HEK293 (cell line): Measurements from ENCODE around the gene TTC13.
"Not testable (repeated sequence)": the region's sequence is repeated elsewhere in the genome, so short reads cannot be mapped to it uniquely, and the experiment has no call there.

Experiments
- CTCF ChIA-PET: fragments of 350-600 bp; formaldehyde crosslinking; extraction: SDS; loops from one replicate; lab custom pipeline; 2021; ENCODE audit warnings: antibody characterized with exemption; lab: Yijun Ruan, JAX
- POLR2A ChIA-PET: fragments of 300-600 bp; formaldehyde crosslinking; extraction: SDS; loops from one replicate; lab custom pipeline; 2020; ENCODE audit warnings: antibody characterized with exemption, inconsistent platforms; lab: Yijun Ruan, JAX
- H3K27ac ChIP-seq: fragments of 200-500 bp; sonication (Bioruptor generic); 2 replicates; pipeline ENCODE4 v1.5.1; 2014; ENCODE audit warnings: low read depth, low read length, control low read depth, inconsistent platforms; ENCODE audit errors: extremely low read depth
- H3K36me3 ChIP-seq, 2 experiments: fragments of 200-500 bp in 1 of 2; sonication (Bioruptor generic) in 1 of 2; 1 replicate in 1 of 2; 2 replicates in 1 of 2; pipeline ENCODE4 v1.5.1; 2014 to 2017; ENCODE audit warnings: inconsistent platforms in 2 of 2, low read length in 2 of 2; ENCODE audit not compliant: control insufficient read depth in 2 of 2, insufficient read depth in 1 of 2
- H3K4me1 ChIP-seq: fragments of 200-500 bp; sonication (Bioruptor generic); 2 replicates; pipeline ENCODE4 v1.5.1; 2014; ENCODE audit warnings: mild to moderate bottlenecking, low read length, inconsistent platforms; ENCODE audit not compliant: control insufficient read depth, insufficient read depth
- H3K4me3 ChIP-seq: 2 replicates; pipeline ENCODE4 v1.5.1; 2011; ENCODE audit warnings: low read depth, mild to moderate bottlenecking, control low read depth, low read length, moderate library complexity
- H3K9me3 ChIP-seq: fragments of 200-500 bp; sonication (Bioruptor generic); 2 replicates; pipeline ENCODE4 v1.5.1; 2014; ENCODE audit warnings: low read depth, low read length, inconsistent platforms; ENCODE audit not compliant: control insufficient read depth, insufficient read depth
- BCL11B ChIP-seq: fragments of 450-650 bp; formaldehyde crosslinking; IDR thresholded peaks from 2 replicates; pipeline ENCODE4 v1.5.1; 2016; ENCODE audit warnings: low read depth, missing biosample characterization, missing genetic modification characterization
- HOXC10 ChIP-seq: sonication (generic); formaldehyde crosslinking; IDR thresholded peaks from 2 replicates; pipeline ENCODE4 v1.8.1; 2023; ENCODE audit warnings: mild to moderate bottlenecking, missing genetic modification reagents
- PRDM1 ChIP-seq: fragments of 450-650 bp; formaldehyde crosslinking; IDR thresholded peaks from 2 replicates; pipeline ENCODE4; 2016; ENCODE audit warnings: missing biosample characterization, missing genetic modification characterization
- ZBTB20 ChIP-seq: fragments of 450-650 bp; formaldehyde crosslinking; IDR thresholded peaks from 2 replicates; pipeline ENCODE4 v1.5.1; 2016; ENCODE audit warnings: missing biosample characterization, missing genetic modification characterization
- ZFHX2 ChIP-seq: fragments of 450-650 bp; formaldehyde crosslinking; conservative IDR thresholded peaks from 2 replicates; pipeline ENCODE4 v1.5.1; 2016; ENCODE audit warnings: missing biosample characterization, missing genetic modification characterization
- ZFP3 ChIP-seq: fragments of 450-650 bp; formaldehyde crosslinking; IDR thresholded peaks from 2 replicates; pipeline ENCODE4 v1.5.1; 2016; ENCODE audit warnings: low read depth, missing biosample characterization, missing genetic modification characterization
- ZFP69B ChIP-seq: fragments of 450-650 bp; formaldehyde crosslinking; IDR thresholded peaks from 2 replicates; pipeline ENCODE4 v1.5.1; 2016; ENCODE audit warnings: missing biosample characterization, missing genetic modification characterization
- ZNF121 ChIP-seq: fragments of 450-650 bp; formaldehyde crosslinking; IDR thresholded peaks from 2 replicates; pipeline ENCODE4 v1.5.1; 2016; ENCODE audit warnings: missing biosample characterization, missing genetic modification characterization
- ZNF211 ChIP-seq: fragments of 450-650 bp; formaldehyde crosslinking; IDR thresholded peaks from 2 replicates; pipeline ENCODE4 v1.5.1; 2016; ENCODE audit warnings: low read depth, missing biosample characterization, missing genetic modification characterization
- ZNF571 ChIP-seq: fragments of 450-650 bp; formaldehyde crosslinking; IDR thresholded peaks from 2 replicates; pipeline ENCODE4 v1.5.0; 2017; ENCODE audit warnings: missing biosample characterization, missing genetic modification characterization
- TF ChIP-seq, protein P1 (sequence below): fragments of 450-650 bp; formaldehyde crosslinking; IDR thresholded peaks from 2 replicates; pipeline ENCODE4 v1.5.1; 2016; ENCODE audit warnings: missing biosample characterization, missing genetic modification characterization
- TF ChIP-seq, protein P2 (sequence below): fragments of 450-650 bp; formaldehyde crosslinking; IDR thresholded peaks from 2 replicates; pipeline ENCODE4 v1.5.1; 2016; ENCODE audit warnings: missing biosample characterization, missing genetic modification characterization
- TF ChIP-seq, protein P3 (sequence below): fragments of 450-650 bp; formaldehyde crosslinking; optimal IDR thresholded peaks from 2 replicates; pipeline ENCODE3; 2016; ENCODE audit warnings: missing biosample characterization, mild to moderate bottlenecking, missing genetic modification characterization
- TF ChIP-seq, protein P4 (sequence below): fragments of 450-650 bp; formaldehyde crosslinking; IDR thresholded peaks from 2 replicates; pipeline ENCODE4 v1.5.0; 2017; ENCODE audit warnings: missing biosample characterization, missing genetic modification characterization, borderline replicate concordance

The TTC13 gene

DNA sequence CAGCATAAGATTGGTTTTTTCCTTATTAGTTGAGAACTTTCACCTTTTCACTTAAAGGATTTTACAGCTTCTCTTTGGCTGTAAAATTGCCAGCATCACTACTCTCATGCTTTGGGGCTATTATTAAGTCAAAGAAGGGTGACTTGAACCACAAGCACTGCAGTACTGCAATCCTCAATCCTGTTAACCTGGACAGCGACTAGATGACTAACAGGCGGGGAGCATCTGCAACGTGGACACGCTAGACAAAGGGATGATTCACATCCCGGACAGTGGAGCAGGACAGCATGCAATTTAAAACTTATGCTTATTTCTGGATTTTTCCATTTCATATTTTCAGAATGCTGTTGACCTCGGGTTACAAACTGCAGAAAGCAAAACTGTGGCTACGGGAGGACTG is 8.3 kb upstream of the TTC13 start:
- H3K4me3 ChIP-seq = no peak overlapping the region
- POLR2A ChIA-PET = interaction anchor here (0.7 kb wide), 1 partner anchor 8 kb away, joined by 3 read pairs; the partner anchor contains the start of genes ARV1 and TTC13
- no peaks in the 10 kb centered on the region for H3K9me3 ChIP-seq
- H3K27ac ChIP-seq = no peak overlapping the region
- TF ChIP-seq ZNF211 (tag by site-specific recombination) (no peak), ZBTB20 (no peak), ZNF571 (no peak), PRDM1 (peak; percentile 27; the same call in 1 of the 2 replicates), ZFP3 (no peak)
- TF ChIP-seq, protein P1, sequence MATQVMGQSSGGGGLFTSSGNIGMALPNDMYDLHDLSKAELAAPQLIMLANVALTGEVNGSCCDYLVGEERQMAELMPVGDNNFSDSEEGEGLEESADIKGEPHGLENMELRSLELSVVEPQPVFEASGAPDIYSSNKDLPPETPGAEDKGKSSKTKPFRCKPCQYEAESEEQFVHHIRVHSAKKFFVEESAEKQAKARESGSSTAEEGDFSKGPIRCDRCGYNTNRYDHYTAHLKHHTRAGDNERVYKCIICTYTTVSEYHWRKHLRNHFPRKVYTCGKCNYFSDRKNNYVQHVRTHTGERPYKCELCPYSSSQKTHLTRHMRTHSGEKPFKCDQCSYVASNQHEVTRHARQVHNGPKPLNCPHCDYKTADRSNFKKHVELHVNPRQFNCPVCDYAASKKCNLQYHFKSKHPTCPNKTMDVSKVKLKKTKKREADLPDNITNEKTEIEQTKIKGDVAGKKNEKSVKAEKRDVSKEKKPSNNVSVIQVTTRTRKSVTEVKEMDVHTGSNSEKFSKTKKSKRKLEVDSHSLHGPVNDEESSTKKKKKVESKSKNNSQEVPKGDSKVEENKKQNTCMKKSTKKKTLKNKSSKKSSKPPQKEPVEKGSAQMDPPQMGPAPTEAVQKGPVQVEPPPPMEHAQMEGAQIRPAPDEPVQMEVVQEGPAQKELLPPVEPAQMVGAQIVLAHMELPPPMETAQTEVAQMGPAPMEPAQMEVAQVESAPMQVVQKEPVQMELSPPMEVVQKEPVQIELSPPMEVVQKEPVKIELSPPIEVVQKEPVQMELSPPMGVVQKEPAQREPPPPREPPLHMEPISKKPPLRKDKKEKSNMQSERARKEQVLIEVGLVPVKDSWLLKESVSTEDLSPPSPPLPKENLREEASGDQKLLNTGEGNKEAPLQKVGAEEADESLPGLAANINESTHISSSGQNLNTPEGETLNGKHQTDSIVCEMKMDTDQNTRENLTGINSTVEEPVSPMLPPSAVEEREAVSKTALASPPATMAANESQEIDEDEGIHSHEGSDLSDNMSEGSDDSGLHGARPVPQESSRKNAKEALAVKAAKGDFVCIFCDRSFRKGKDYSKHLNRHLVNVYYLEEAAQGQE (tag by site-specific recombination) = peak; percentile 75
- TF ChIP-seq, all 188 proteins: peak for 2
- peaks cover under 1% of the 10 kb centered on the region; the same call in 1 of the 2 replicates for H3K4me1 ChIP-seq
- CTCF ChIA-PET = no interaction called here
- H3K36me3 ChIP-seq = peaks cover 36 to 38% of the 10 kb centered on the region in 2 experiments

DNA sequence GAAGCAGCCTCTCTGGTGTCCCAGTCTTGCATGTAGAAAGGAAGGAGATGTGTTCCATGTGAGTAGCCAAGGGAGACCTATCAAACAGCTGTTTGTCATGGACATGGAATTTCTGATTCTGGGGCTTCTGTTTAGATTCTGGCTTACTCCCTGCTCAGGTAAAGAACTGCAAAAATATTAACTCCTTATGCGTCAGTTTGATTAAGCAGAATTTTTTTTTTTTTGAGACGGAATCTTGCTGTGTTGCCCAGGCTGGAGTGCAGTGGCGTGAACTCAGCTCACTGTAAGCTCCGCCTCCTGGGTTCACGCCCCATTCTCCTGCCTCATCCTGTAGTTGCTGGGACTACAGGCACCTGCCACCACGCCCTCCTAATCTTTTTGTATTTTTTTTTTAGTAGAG is 7.0 kb upstream of the TTC13 start:
- H3K36me3 ChIP-seq = peaks cover 37 to 40% of the 10 kb centered on the region in 2 experiments
- H3K27ac ChIP-seq = no peak overlapping the region
- no peak overlapping the region for H3K4me3 ChIP-seq
- TF ChIP-seq, protein P2, sequence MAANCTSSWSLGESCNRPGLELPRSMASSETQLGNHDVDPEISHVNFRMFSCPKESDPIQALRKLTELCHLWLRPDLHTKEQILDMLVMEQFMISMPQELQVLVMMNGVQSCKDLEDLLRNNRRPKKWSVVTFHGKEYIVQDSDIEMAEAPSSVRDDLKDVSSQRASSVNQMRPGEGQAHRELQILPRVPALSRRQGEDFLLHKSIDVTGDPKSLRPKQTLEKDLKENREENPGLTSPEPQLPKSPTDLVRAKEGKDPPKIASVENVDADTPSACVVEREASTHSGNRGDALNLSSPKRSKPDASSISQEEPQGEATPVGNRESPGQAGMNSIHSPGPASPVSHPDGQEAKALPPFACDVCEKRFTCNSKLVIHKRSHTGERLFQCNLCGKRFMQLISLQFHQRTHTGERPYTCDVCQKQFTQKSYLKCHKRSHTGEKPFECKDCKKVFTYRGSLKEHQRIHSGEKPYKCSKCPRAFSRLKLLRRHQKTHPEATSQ (tag by site-specific recombination) = no peak
- TF ChIP-seq ZNF121 (tag by site-specific recombination) = peak; percentile 78
- TF ChIP-seq HOXC10 (CRISPR knock-in tag) = no peak
- TF ChIP-seq, all 188 proteins: peak for 1
- H3K9me3 ChIP-seq = no peaks in the 10 kb centered on the region
- no peaks in the 10 kb centered on the region; the same call in 1 of the 2 replicates for H3K4me1 ChIP-seq
- ChIA-PET CTCF (interaction anchor here (0.7 kb wide), 1 partner anchor 184 kb away, joined by 4 read pairs; no protein-coding TSS in a partner anchor), POLR2A (no interaction called here)

DNA sequence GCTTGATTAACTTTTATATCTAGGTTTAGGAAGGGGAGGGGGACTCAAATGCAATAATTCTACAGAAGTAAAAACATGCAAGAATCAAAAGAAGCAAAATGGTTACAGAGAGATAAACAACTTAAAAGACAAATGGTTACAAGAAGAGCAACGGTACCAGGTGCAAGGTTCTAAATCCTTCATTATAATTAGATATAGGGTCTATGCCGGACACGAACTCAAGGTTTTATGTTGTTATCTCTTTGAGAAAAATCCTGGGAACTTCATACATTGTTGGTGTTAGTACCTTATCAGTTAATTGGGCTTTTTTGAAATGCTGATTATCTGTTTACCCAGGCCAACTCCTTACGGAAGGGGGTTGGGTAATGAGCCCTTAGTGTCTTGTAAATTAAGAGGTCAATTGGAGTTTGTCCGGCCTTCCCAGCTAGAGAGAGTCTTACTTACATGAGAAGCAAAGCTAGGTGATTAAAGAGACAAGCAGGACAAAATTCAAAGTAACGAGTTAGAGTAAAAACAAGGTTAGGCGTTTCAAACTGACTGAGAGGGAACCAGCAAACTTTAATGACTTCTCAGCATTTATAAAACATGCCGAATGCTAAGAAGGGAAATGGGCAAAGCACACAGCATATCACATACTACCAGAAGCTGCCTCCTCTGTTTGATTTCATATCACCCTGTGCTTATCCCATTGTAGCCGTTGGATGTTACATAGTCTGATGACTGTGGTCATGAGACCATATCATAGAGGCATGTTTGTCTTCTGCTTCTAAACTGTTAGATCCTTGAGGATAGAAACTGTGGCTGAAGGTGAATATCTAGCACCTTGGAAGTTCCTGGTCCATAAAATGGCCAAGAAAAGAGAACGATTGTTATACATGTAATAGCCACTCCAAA is 6.2 kb upstream of the TTC13 start:
- CTCF ChIA-PET, H3K4me1 ChIP-seq, H3K27ac ChIP-seq, POLR2A ChIA-PET, H3K4me3 ChIP-seq, H3K9me3 ChIP-seq: not testable (repeated sequence)
- peaks cover 34 to 37% of the 10 kb centered on the region in 2 experiments for H3K36me3 ChIP-seq
- TF ChIP-seq, protein P3, sequence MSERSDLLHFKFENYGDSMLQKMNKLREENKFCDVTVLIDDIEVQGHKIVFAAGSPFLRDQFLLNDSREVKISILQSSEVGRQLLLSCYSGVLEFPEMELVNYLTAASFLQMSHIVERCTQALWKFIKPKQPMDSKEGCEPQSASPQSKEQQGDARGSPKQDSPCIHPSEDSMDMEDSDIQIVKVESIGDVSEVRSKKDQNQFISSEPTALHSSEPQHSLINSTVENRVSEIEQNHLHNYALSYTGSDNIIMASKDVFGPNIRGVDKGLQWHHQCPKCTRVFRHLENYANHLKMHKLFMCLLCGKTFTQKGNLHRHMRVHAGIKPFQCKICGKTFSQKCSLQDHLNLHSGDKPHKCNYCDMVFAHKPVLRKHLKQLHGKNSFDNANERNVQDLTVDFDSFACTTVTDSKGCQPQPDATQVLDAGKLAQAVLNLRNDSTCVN (tag by site-specific recombination) = peak; percentile 8

DNA sequence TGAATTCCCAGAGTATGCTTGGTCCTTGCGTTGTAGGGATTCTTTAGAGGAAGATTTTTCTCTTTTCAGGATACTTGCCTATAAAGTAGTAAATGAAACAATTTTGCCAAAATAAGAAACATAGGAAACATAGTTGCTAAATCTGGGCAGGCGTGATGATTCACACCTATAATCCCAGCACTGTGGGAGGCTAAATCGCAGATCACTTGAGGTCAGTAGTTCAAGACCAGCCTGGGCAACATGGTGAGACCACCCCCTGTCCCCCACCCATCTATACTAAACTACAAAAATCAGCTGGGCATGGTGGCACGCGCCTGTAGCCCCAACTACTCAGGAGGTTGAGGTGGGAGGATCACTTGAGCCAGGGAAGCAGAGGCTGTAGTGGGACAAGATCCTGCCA is 5.2 kb upstream of the TTC13 start:
- ChIA-PET CTCF (no interaction called here), POLR2A (no interaction called here)
- peaks cover 25 to 32% of the 10 kb centered on the region in 2 experiments for H3K36me3 ChIP-seq
- TF ChIP-seq HOXC10 (CRISPR knock-in tag) (no peak), BCL11B (tag by site-specific recombination) (no peak), ZFHX2 (tag by site-specific recombination) (0 out of 2 replicates have a peak, but pooled peaks have one; percentile 5), ZFP69B (tag by site-specific recombination) (no peak)
- TF ChIP-seq, protein P4, sequence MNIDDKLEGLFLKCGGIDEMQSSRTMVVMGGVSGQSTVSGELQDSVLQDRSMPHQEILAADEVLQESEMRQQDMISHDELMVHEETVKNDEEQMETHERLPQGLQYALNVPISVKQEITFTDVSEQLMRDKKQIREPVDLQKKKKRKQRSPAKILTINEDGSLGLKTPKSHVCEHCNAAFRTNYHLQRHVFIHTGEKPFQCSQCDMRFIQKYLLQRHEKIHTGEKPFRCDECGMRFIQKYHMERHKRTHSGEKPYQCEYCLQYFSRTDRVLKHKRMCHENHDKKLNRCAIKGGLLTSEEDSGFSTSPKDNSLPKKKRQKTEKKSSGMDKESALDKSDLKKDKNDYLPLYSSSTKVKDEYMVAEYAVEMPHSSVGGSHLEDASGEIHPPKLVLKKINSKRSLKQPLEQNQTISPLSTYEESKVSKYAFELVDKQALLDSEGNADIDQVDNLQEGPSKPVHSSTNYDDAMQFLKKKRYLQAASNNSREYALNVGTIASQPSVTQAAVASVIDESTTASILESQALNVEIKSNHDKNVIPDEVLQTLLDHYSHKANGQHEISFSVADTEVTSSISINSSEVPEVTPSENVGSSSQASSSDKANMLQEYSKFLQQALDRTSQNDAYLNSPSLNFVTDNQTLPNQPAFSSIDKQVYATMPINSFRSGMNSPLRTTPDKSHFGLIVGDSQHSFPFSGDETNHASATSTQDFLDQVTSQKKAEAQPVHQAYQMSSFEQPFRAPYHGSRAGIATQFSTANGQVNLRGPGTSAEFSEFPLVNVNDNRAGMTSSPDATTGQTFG = no peak
- H3K9me3 ChIP-seq = no peaks in the 10 kb centered on the region
- H3K4me1 ChIP-seq = no peaks in the 10 kb centered on the region; the same call in none of the 2 replicates
- no peak overlapping the region for H3K27ac ChIP-seq
- no peak overlapping the region for H3K4me3 ChIP-seq
